Lower lobe of right lung (tissue), 2 donors: Measurements from ENCODE around the gene LRRK1. TPM values are rescaled to one million over a fixed set of nuclear protein-coding genes. Genes with fewer than 3 reads are reported as not detected.
"Not testable (repeated sequence)": the region's sequence is repeated elsewhere in the genome, so short reads cannot be mapped to it uniquely, and the experiment has no call there.

Experiments used
- ATAC-seq, 2 donors: fragments of 200-7000 bp; cut with Tn5 transposase; one replicate each; pipeline ENCODE4 v1.9.1; 2020 to 2022; ENCODE audit warnings: mild to moderate bottlenecking in 2 of 2, moderate library complexity in 2 of 2
- DNase-seq: peaks from one replicate; pipeline ENCODE4 v3.0.0-alpha.2; 2020
- H3K27ac ChIP-seq: fragments of 200-600 bp; one replicate; pipeline ENCODE4 v1.8.0; 2022
- H3K27me3 ChIP-seq: fragments of 200-600 bp; one replicate; pipeline ENCODE4 v1.8.0; 2022; ENCODE audit warnings: low read depth
- H3K36me3 ChIP-seq: fragments of 200-600 bp; one replicate; pipeline ENCODE4 v1.8.0; 2022; ENCODE audit warnings: mild to moderate bottlenecking
- H3K4me1 ChIP-seq: fragments of 200-600 bp; one replicate; pipeline ENCODE4 v1.8.0; 2022
- H3K4me3 ChIP-seq: fragments of 200-600 bp; one replicate; pipeline ENCODE4 v1.8.0; 2022; ENCODE audit warnings: mild to moderate bottlenecking
- H3K9me3 ChIP-seq: fragments of 200-600 bp; one replicate; pipeline ENCODE4 v1.8.0; 2022
- CTCF ChIP-seq: fragments of 200-600 bp; IDR thresholded peaks from one replicate; pipeline ENCODE4 v1.8.0; 2022; ENCODE audit warnings: antibody characterized with exemption, mild to moderate bottlenecking
- intact Hi-C: fragments of 100-400 bp; cut with DNase I; formaldehyde crosslinking; loops from one replicate; pipeline ENCODE4 v1.11.0; 2022
- total RNA-seq: library from RNA; stranded (reverse); fragmentation: NEBNext Ultra II Directional; extraction: Animal tissue kit (Norgen Biotek cat#: 25700); gene quantifications from one replicate; pipeline ENCODE4 v1.2.1, GENCODE V29; 2021
- donor health status: DM: no; HTN: yes; CAD: no; lungs with severe emphysema.

Gene LRRK1
- total RNA-seq, 1 donor from 2014 or later = 24.3 TPM

DNA sequence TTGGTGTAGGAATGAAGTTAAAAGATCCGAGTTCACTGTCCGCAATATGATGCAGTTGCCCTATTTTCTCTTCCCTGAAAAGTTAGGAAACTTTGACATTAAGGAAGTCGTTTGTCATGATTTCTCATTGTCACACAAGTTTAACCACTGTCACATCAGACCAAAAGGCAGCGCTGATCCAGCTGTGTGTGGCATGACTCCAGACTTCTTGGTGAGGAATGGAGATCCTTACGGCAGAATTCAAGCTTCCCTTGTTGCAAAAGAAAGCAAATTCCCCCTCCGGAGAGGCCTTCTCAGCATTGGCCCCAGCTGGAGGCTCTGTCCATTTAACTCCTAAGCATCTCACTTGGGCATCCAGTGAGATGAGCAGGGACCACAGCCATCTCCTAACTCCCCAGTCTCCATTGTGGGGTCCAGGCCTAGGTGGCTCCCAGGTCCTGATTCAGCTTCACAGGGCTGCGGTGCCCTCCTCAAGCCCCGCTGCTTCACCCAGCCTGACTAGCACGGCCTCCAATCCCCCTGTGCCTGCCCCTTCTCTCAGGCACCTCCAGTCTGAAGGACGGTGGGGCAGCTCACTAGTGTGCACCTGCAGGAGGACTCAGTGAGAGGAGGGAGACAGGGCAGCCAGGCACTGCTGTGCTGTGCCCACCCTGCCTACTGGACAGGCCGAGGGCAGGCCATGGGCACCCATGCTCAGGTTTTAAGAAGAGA, 173.2 kb downstream of the LRRK1 start:
- Histone ChIP-seq H3K27me3 (no peaks in the 10 kb centered on the region), H3K27ac (peak overlapping the region; percentile 69), H3K36me3 (no peaks in the 10 kb centered on the region), H3K9me3 (no peaks in the 10 kb centered on the region), H3K4me3 (no peak overlapping the region), H3K4me1 (peaks cover 35% of the 10 kb centered on the region)
- ATAC-seq = no peak
- DNase-seq = no peak
- no peak for TF ChIP-seq CTCF
- intact Hi-C loops = no loop called here

- intact Hi-C loops = no loop called here
- DNase-seq (no peak), ATAC-seq (no peak)
- H3K36me3 ChIP-seq = no peaks in the 10 kb centered on the region
- H3K4me1 ChIP-seq = peaks cover 35% of the 10 kb centered on the region
- H3K4me3 ChIP-seq = no peak overlapping the region
- H3K27ac ChIP-seq = peak overlapping the region; percentile 69
- no peak for TF ChIP-seq CTCF
- H3K27me3 ChIP-seq = no peaks in the 10 kb centered on the region
- no peaks in the 10 kb centered on the region for H3K9me3 ChIP-seq
These were observed 173.7 kb downstream of the LRRK1 start for GRCh38 chr15:101092867-101093202.

GRCh38 chr15:101093958-101094357, 174.8 kb downstream of the LRRK1 start:
- no peak for TF ChIP-seq CTCF
- Histone ChIP-seq H3K9me3 (no peaks in the 10 kb centered on the region), H3K4me1 (peaks cover 29% of the 10 kb centered on the region), H3K4me3 (no peak overlapping the region), H3K27ac (no peak overlapping the region), H3K36me3 (no peaks in the 10 kb centered on the region), H3K27me3 (no peaks in the 10 kb centered on the region)
- DNase-seq (no peak), ATAC-seq (no peak)
- intact Hi-C loops = no loop called here

- H3K27me3 ChIP-seq, ATAC-seq, DNase-seq, intact Hi-C loops, H3K4me3 ChIP-seq, H3K36me3 ChIP-seq, H3K9me3 ChIP-seq, H3K27ac ChIP-seq: not testable (repeated sequence)
- H3K4me1 ChIP-seq = peaks cover 17% of the 10 kb centered on the region
These were observed 176.7 kb downstream of the LRRK1 start for GRCh38 chr15:101095796-101096406.

- no peaks in the 10 kb centered on the region for H3K36me3 ChIP-seq
- H3K4me3 ChIP-seq = no peak overlapping the region
- no peak for ATAC-seq
- H3K4me1 ChIP-seq = peaks cover 5% of the 10 kb centered on the region
- no peak for TF ChIP-seq CTCF
- intact Hi-C loops = no loop called here
- no peaks in the 10 kb centered on the region for H3K9me3 ChIP-seq
- H3K27me3 ChIP-seq = no peaks in the 10 kb centered on the region
- H3K27ac ChIP-seq = no peak overlapping the region
- DNase-seq = no peak
These were observed 178.0 kb downstream of the LRRK1 start for GRCh38 chr15:101097111-101097510.

GRCh38 chr15:101099183-101099582, 180.0 kb downstream of the LRRK1 start:
- intact Hi-C loops = no loop called here

More at GRCh38 chr15:101099183-101099582, 180.0 kb downstream of the LRRK1 start:
- Histone ChIP-seq H3K9me3 (no peaks in the 10 kb centered on the region), H3K27me3 (no peaks in the 10 kb centered on the region), H3K4me3 (no peak overlapping the region), H3K4me1 (no peaks in the 10 kb centered on the region), H3K27ac (no peak overlapping the region), H3K36me3 (no peaks in the 10 kb centered on the region)
- ATAC-seq = no peak
- no peak for TF ChIP-seq CTCF
- no peak for DNase-seq
